HG03103 (cell line): ENCODE results near the gene CERT1.
"Not testable (repeated sequence)": the region's sequence is repeated elsewhere in the genome, so short reads cannot be mapped to it uniquely, and the experiment has no call there.

Experiments used
- ATAC-seq: cut with Tn5 transposase; IDR thresholded peaks from one replicate; pipeline ENCODE4 v1.9.1; 2021; ENCODE audit warnings: low read depth; ENCODE audit not compliant: unreplicated experiment

The CERT1 gene

GRCh38 chr5:75511435-75512382 lies at the start of gene CERT1, which contains the start of gene POLK:
CERT1 (minus strand) TSS chr5:75511629; CDS start chr5:75511207, 422 bp downstream.
POLK (plus strand) TSS chr5:75511891.
- peak; percentile 81 for ATAC-seq

GRCh38 chr5:75560655-75561054 lies 49.2 kb upstream of the CERT1 start:
- ATAC-seq, result not testable (repeated sequence)

- no peak for ATAC-seq
Measured at GRCh38 chr5:75558981-75559632, 47.7 kb upstream of the CERT1 start.

- ATAC-seq, result no peak
Measured at GRCh38 chr5:75558221-75558620, 46.8 kb upstream of the CERT1 start.

GRCh38 chr5:75553358-75553757 lies 41.9 kb upstream of the CERT1 start:
- no peak for ATAC-seq

GRCh38 chr5:75552764-75553163 lies 41.3 kb upstream of the CERT1 start:
- no peak for ATAC-seq

GRCh38 chr5:75551471-75551870 lies 40.0 kb upstream of the CERT1 start:
- ATAC-seq, result no peak

GRCh38 chr5:75550597-75550996 lies 39.2 kb upstream of the CERT1 start:
- ATAC-seq, result no peak

GRCh38 chr5:75547812-75548211 lies 36.4 kb upstream of the CERT1 start:
- no peak for ATAC-seq

- no peak for ATAC-seq
Measured at GRCh38 chr5:75546830-75547229, 35.4 kb upstream of the CERT1 start.

GRCh38 chr5:75545131-75545530 lies 33.7 kb upstream of the CERT1 start:
- no peak for ATAC-seq

GRCh38 chr5:75538211-75538610 lies 26.8 kb upstream of the CERT1 start:
- no peak for ATAC-seq

GRCh38 chr5:75536694-75537360 lies 25.4 kb upstream of the CERT1 start:
- ATAC-seq, result no peak

- no peak for ATAC-seq
Measured at GRCh38 chr5:75536147-75536546, 24.7 kb upstream of the CERT1 start.

GRCh38 chr5:75534734-75535133 lies 23.3 kb upstream of the CERT1 start:
- ATAC-seq, result no peak

- ATAC-seq, result not testable (repeated sequence)
Measured at GRCh38 chr5:75533716-75534115, 22.3 kb upstream of the CERT1 start.

GRCh38 chr5:75532190-75532589 lies 20.8 kb upstream of the CERT1 start:
- ATAC-seq, result no peak

- no peak for ATAC-seq
Measured at GRCh38 chr5:75529185-75529584, 17.8 kb upstream of the CERT1 start.

- no peak for ATAC-seq
Measured at GRCh38 chr5:75526070-75526469, 14.6 kb upstream of the CERT1 start.

- ATAC-seq, result no peak
Measured at GRCh38 chr5:75525344-75525743, 13.9 kb upstream of the CERT1 start.

- no peak for ATAC-seq
Measured at GRCh38 chr5:75524591-75524990, 13.2 kb upstream of the CERT1 start.
